ENCODE results near the gene EMSY. TPM values are rescaled to one million over a fixed set of nuclear protein-coding genes. Genes with fewer than 3 reads are reported as not detected.

Gene EMSY
- total and polyA plus RNA-seq, 7 donors: 7.4 to 51.8 (median 20.8) TPM

GRCh38 chr11:76598426-76598839 is 153.6 kb downstream of the EMSY start:
- Histone ChIP-seq H3K27ac (no peak overlapping the region), H3K36me3 (no peaks in the 10 kb centered on the region), H3K27me3 (no peaks in the 10 kb centered on the region), H3K9me3 (no peaks in the 10 kb centered on the region), H3K4me3 (no peak overlapping the region), H3K4me1 (peaks cover 0 to 19% (median 16%) of the 10 kb centered on the region in 4 donors)
- DNase-seq: no peak
- intact Hi-C loops (cut with DNase I): no loop called here
- 51 to 63% methylated on average over 6 of the region's 6 CpGs for WGBS, 2 donors
- TF ChIP-seq EP300 (IDR thresholded peaks at IDR 0.05) (no peak), CTCF (IDR thresholded peaks at IDR 0.05) (peak in 1 of 4 experiments; percentile 16)

- Histone ChIP-seq H3K27ac (no peak overlapping the region), H3K27me3 (no peaks in the 10 kb centered on the region), H3K36me3 (no peaks in the 10 kb centered on the region), H3K4me3 (no peak overlapping the region), H3K9me3 (no peaks in the 10 kb centered on the region), H3K4me1 (peaks cover 0 to 28% (median 24%) of the 10 kb centered on the region in 4 donors)
- no peak for TF ChIP-seq POLR2A (IDR thresholded peaks at IDR 0.05)
- no peak for TF ChIP-seq EP300 (IDR thresholded peaks at IDR 0.05)
- TF ChIP-seq POLR2AphosphoS5 (IDR thresholded peaks at IDR 0.05): no peak
- TF ChIP-seq CTCF (IDR thresholded peaks at IDR 0.05): no peak
- no peak for DNase-seq
- intact Hi-C loops (cut with DNase I): no loop called here
- WGBS, 2 donors: 80 to 86% methylated on average over 18 of the region's 18 CpGs
Measured at GRCh38 chr11:76599041-76600013, 154.5 kb downstream of the EMSY start.

- H3K27ac ChIP-seq: no peak overlapping the region
- no peaks in the 10 kb centered on the region for H3K27me3 ChIP-seq
- no peak for DNase-seq
- H3K4me3 ChIP-seq: no peak overlapping the region
- peaks cover 0 to 36% (median 32%) of the 10 kb centered on the region in 4 donors for H3K4me1 ChIP-seq
- WGBS, 2 donors: 94% methylated on average over 10 of the region's 10 CpGs
- H3K9me3 ChIP-seq: no peaks in the 10 kb centered on the region
- intact Hi-C loops (cut with DNase I): no loop called here
- no peak for TF ChIP-seq POLR2AphosphoS5 (IDR thresholded peaks at IDR 0.05)
- no peak for TF ChIP-seq EP300 (IDR thresholded peaks at IDR 0.05)
- TF ChIP-seq CTCF (IDR thresholded peaks at IDR 0.05): no peak
- TF ChIP-seq POLR2A (IDR thresholded peaks at IDR 0.05): no peak
- H3K36me3 ChIP-seq: no peaks in the 10 kb centered on the region
Measured at GRCh38 chr11:76600124-76600655, 155.4 kb downstream of the EMSY start.

- Histone ChIP-seq H3K27me3 (no peaks in the 10 kb centered on the region), H3K36me3 (no peaks in the 10 kb centered on the region), H3K4me3 (no peak overlapping the region), H3K4me1 (peaks cover 0 to 47% (median 43%) of the 10 kb centered on the region in 4 donors), H3K27ac (no peak overlapping the region), H3K9me3 (no peaks in the 10 kb centered on the region)
- intact Hi-C loops (cut with DNase I): no loop called here
- WGBS, 2 donors: 94 to 95% methylated on average over 7 of the region's 7 CpGs
- no peak for DNase-seq
- no peak for TF ChIP-seq EP300 (IDR thresholded peaks at IDR 0.05)
Measured at GRCh38 chr11:76601272-76601671, 156.5 kb downstream of the EMSY start.

GRCh38 chr11:76601724-76602123 is 156.9 kb downstream of the EMSY start:
- DNase-seq: no peak

More at GRCh38 chr11:76601724-76602123, 156.9 kb downstream of the EMSY start:
- Histone ChIP-seq H3K9me3 (no peaks in the 10 kb centered on the region), H3K4me3 (no peak overlapping the region), H3K27me3 (no peaks in the 10 kb centered on the region), H3K27ac (peak overlapping the region; percentile 1 to 57 (median 41)), H3K36me3 (no peaks in the 10 kb centered on the region), H3K4me1 (peaks cover 0 to 52% (median 45%) of the 10 kb centered on the region in 4 donors)
- intact Hi-C loops (cut with DNase I): no loop called here
- 67 to 94% methylated on average over 3 of the region's 3 CpGs for WGBS, 2 donors
- no peak for TF ChIP-seq CTCF (IDR thresholded peaks at IDR 0.05)
- TF ChIP-seq EP300 (IDR thresholded peaks at IDR 0.05): no peak
- TF ChIP-seq POLR2A (IDR thresholded peaks at IDR 0.05): no peak
- no peak for TF ChIP-seq POLR2AphosphoS5 (IDR thresholded peaks at IDR 0.05)

All from sigmoid colon (tissue), 7 donors.